ENCODE data around the gene UTS2R.
A peak's percentile ranks its signal among the peaks of the same experiment; 100 is the strongest.

UTS2R gene

GRCh38 chr17:82371333-82372248, at the start of gene UTS2R:
Gene UTS2R, plus strand, starts transcription at chr17:82371765. Its CDS starts 2,560 bp downstream, at chr17:82374325.
- DNase-seq = peak; percentile 61

DNA sequence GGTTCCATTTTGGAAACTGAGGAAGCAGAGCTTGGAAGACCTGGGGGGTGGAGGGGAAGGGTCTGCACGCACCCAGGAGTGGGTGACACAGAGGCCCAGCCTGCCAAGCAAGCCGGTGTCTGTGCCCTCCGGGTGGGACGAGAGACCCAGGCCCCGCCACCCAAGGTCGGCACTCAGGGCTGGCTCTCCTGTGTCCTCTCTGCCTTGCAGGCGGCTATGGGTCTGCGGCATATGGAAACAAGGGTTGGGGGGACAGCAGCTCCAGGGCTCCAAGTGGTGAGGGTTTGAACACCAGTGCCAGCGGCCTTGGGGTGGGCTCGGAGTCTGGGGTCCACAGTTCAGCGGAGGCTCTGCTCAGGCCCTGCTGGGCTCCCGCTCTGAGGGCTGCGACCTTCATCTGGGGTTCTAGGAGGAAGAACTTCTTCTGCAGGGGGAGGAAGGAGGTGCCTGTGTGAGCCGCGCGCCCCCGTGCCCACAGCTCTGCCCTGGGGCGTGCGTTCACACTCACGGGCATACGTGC, 49.6 kb upstream of the UTS2R start:
- DNase-seq = no peak

DNA sequence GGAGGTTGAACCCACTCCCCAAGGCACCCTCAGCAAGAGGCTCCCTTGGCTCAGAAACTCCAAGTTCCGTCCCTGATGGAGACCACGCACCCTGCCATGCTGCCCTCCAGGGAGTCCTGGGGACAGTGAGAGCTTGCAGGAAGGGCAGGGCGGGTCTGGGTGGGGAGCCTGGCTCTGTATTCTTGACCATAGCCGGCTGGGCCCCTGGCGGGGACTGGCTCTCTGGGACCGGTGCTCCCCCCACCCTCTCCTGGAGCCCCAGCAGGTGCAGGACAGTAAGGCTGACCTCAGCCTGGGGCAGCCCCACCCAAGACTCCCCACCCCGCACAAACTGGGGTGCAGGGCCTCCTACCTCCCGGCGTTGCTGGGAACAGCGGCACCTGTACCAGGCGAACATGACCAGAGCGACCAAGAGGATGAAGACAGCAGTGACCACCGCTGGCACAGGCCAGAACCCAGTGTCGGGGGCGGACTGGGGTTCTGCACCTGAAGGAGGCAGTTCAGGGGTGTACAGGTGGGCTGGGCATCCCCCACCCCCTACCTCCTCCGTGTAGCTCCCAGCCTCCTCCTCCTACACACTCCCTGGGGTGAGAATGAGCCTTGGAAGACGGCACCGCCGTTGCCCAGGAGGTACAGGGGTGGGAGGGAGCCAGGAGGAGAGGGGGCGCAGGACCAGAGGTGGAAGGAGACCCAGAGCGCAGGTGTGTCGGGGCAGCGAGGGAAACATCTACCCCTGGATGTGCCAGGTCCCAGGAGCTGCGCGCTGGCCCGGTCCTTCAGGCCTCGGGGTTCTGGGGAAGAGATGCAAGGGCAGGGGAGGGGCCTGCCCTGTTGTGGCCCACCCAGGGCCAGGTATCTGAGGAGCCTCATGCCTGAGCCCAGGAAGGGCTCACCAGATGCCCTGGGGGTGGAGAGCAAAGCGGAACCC, 48.8 kb upstream of the UTS2R start:
- no peak for DNase-seq

DNA sequence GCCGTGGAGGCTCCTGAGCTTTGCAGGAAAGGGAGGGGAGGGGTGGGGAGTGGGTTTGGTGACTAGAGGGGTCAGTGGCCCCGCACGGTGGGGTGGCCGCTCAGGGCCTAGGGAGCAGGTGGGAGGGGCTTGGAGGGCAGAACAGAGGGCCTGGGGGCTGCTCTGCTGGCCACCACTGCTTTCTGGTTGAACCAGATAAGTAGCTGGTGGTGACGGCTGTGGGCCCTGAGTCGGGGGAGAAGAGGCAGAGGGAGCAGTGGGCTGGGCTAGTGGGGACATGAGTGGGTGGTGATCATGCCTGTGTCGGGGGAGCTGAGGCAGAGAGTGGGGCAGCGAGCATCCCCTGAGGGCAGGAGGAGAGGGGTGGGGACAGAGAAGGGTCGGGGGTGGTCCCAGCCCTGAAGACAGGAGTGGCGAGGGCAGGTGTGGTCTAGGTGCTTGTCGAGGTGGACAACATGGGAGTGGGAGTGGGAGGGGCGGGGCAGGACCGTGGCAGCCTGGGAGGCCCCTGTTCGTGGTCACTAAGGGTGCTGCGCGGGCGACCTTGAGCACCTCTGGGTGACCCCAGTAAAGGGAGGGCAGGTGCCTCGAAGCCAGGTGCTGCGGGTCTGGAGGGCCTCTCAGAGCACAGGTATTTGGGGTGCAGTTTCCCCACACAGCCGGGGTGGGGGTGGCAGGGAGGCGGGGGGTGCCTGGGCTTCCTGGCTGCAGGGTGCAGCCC, 47.9 kb upstream of the UTS2R start:
- DNase-seq = no peak

GRCh38 chr17:82324566-82325285, 46.8 kb upstream of the UTS2R start:
- no peak for DNase-seq

GRCh38 chr17:82325286-82326180, 46.0 kb upstream of the UTS2R start:
- no peak for DNase-seq

GRCh38 chr17:82327289-82327688, 44.3 kb upstream of the UTS2R start:
- peak; percentile 72 for DNase-seq

DNA sequence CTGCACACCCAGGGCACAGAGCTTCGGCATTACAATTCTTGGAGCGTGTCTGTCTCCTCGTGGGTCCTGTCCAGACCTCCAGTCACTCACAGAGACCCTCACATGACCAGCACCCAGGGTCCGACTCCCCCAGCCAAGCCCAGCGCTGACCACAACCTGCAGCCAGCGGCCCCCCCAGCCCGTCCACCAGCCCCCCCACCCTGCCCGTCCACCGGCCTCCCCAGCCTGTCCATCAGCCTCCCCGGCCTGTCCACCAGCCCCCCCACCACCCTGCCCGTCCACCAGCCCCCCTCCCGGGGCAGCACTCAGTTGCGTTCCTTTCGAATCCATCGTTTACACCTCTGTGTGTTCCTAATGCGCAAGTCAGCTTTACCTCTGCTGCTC, 43.8 kb upstream of the UTS2R start:
- no peak for DNase-seq

DNA sequence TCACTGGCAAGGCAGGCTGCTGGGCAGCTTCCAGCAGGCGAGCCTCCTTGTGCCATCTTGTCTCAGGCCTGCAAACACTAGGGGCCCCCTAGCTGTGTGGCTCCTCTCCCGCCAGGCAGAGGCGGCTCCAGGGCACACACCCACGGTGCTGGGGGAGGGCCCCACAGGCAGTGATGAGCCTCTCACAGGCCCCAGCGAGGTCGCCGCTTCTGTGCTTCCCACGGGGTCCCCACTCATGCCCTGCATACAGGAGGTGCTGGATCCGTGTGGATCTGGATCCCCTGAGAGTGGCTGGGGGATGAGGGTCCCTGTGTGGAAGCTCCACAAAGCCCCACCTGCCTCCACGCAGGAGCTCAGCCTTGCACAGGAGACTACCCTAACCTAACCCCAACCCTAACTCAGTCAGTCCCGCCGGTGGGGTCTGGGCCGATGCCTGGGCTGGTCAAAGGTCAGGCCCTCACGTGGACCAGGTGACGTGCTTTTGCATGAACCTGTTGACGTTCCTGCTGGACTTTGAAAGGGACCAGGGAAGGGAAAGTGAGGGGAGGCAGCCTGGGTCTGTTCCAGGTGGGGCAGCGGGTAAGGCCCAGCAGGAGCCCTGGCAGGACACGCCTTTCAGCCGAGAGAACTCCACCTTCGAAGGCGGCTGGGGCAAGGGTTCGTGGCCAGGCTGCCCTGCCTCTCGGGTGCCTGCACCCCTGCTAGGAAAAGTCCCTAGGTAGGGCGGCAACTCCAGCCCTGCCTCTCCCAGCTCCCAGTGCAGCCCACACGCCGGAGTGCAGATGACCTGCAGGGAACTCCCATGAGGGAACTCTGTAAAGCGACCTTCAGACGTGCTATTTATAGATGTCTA, 43.2 kb upstream of the UTS2R start:
- peak; percentile 35 for DNase-seq

DNA sequence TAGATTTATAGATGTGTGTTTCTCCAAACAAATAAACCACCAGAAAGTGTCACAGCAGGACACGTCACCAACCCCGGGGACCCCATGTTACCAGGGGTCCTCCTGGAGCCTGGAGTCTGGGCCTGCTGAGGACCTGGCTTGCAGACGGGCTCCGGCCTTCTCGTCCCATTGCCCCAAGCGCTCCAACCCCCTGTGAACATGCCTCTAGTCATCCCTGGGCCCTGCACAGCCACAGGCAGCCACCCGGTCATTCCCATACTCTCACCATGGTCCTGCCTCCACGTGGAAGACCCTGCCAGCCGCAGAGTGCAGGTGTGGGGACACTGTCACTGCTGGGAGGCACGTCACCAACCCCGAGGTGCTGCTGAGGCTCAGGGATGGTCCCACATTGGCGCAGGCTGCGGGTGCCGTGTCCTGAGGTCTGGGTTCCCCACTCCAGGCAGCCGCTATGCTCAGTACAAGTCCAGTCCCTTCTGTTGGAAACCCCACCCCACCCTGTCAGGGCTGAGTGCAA, 42.5 kb upstream of the UTS2R start:
- DNase-seq = no peak

DNA sequence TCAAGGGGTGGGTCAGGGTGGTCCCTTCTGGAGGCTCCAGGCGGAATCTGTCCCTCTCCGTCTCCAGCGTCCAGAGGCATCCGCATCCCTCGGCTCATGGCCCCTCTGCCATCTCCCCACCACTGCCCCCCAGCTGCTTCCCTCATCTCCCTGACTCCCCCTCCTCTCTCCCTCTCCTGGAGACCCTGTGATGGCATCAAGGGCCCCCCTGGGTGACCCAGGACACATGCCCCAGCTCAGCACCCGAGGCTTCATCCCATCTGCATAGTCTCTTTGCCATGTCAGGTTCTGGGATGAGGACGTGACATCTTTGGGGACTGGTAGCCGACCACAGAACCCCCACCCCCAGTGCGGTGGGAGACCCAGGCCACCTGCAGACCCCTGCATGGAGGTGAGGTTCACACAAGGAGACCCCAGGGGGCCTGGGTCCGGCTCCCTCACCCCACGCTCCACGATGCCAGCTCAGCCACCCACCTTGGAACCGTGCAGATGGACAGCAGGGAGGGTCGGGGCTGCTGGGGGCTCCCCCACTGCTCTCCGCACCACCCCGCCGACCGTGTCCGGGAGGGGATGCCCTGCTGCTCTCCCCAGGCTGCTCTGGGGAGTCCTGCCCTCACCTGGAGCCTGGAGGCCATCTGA, 41.8 kb upstream of the UTS2R start:
- DNase-seq = no peak

- DNase-seq = peak; percentile 76
Observed at GRCh38 chr17:82330322-82331239, 41.0 kb upstream of the UTS2R start.

GRCh38 chr17:82331345-82331939, 40.1 kb upstream of the UTS2R start:
- DNase-seq = peak; percentile 8

DNA sequence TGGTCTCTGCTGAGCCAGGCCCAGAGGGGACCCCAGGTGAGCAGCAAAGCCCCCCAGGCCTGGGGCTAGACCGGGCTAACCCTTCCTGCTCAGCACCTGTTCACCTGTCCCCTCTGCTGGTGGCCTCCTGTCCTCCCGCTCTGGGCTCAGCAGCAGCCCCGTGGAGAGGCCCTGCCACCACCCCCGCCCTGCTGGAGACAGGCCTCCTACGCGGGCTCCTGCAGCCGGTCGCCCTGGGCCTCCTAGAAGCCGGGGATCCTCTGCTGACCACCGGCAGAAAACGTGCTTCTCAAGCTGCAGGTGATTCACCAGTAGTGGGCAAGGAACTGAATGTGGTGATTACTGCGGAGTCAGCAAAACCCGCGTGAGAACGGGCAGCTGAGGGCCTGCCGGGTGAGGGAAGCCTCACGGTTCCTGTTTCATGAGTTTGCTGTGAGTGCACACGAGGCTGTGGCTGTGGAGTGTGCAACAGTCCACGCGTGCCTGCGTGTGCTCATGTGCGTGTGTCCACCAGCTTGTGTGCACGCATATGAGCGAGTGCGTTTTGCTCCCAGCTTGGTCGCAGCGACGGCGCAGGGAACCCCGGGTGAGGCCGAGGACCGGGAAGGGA, 38.8 kb upstream of the UTS2R start:
- DNase-seq = peak; percentile 55

DNA sequence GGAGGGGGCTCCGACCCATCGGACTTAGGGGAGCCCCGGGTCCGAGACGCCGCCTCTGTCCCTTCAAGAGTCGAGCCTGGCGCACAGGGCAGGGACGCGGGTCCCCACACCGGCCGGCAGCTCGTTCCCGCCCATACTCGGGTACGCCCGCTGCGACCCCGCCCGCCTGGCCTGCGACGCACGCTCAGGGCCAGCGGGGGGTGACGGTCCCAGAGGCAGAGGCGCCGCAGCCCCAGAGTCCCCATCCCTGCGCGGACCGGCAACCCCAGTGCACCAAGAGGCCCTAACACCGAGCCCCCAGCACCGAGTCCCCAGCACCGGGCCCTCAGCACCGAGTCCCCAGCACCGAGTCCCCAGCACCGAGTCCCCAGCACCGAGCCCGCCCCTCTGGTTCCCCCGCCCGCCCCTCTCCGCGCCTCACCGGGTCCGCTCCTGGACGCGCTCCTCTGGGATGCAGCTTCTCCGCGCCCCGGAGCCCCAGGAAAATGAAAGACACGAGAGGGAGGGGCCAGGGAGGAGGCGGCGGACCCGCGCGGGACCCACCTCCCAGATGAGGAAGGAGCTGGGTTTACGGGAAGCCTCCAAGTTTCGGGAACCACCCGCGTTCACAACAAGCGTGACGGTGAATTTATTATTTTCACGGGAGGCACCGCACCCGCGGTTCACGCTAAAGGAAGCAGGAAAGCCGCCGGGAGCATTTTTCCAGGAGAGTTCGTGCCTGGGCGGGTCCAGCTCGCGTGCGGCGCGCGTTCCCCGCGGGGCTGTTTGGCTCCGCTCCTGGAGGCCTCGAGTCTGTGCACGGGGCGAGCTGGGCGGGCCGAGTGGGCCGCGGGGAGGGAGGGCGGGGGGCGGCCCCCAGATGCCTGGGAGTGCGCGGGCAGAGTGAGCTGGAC, 38.0 kb upstream of the UTS2R start, which contains the start of gene SECTM1:
TSS of gene SECTM1 (minus strand) at position 488 of the 893 bp plus-strand sequence. CDS start 6,526 bp downstream, outside the sequence.
- peak; percentile 74 for DNase-seq

GRCh38 chr17:82334204-82334621, 37.4 kb upstream of the UTS2R start:
- DNase-seq = no peak
